Measurements from ENCODE around the gene SSH2.
"Not testable (repeated sequence)": the region's sequence is repeated elsewhere in the genome, so short reads cannot be mapped to it uniquely, and the experiment has no call there.

SSH2 gene

DNA sequence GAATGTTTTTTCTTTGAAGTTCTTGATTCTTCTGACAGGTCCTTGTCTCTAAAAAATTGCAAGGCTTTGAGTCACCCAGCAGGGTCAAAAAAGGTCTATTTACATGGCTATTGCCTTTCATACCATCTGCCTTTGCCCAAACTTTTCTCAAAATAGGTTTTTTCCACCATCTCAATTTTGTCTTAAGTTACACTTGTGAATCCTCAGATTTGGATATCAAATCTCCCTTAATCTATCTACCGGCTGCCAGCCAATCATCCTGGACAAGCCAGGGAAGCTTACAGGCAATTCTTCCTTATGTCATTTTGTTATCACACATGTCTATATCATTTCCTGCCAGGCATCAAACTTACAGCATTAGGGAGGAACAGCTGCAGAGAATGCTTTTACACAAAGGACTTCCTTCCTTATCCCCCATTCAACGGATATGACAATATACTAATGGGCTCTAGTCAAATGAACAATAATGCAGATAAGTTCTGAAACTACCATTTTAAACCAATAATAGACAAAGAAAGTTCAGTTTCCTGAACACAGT lies 203.2 kb downstream of the SSH2 start:
- no peak for DNase-seq

DNA sequence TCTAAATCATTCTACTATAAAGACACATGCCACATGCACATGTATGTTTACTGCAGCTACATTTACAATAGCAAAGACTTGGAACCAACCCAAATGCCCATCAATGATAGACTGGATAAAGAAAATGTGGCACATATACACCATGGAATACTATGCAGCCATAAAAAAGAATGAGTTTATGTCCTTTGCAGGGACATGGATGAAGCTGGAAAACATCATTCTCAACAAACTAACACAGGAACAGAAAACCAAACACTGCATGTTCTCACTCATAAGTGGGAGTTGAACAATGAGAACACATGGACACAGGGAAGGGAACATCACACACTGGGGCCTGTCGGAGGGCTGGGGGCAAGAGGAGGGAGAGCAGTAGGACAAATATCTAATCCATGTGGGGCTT lies 204.6 kb downstream of the SSH2 start:
- DNase-seq = not testable (repeated sequence)

DNA sequence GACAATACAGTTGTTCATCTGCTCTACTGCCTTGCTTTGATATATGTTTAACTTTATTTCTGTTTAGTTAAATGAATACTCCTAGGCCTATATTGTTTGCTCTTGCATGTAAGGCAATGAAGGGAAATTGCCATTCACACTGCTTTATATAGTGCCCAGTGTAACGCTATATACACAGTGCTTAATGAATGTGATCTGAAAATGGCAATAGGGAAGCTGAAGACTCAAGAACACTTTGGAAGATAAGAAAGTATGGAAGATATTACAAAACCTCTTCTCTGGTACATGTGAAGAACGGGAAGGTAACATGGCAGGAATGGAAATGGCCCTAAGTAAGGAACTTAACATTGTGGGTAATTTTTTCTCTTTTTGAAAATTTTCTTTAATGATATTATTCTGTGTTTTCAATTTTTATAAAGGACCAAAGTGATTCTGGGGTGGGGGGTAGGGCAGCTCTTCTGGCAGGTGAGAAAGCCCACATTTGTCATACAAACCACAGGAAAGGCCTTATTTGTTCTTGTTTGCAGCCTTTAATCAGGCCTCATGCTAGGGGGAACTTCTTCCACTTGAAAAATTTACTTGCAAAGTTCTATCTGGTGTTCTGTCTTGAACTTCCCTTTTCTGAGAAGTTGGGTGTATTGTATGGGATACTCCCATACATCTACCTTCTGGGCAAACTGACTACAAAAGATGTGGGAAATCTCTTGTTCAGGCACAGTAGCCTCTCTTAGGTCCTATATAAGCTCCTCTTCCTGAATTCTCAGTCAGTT lies 206.6 kb downstream of the SSH2 start:
- no peak for DNase-seq

DNA sequence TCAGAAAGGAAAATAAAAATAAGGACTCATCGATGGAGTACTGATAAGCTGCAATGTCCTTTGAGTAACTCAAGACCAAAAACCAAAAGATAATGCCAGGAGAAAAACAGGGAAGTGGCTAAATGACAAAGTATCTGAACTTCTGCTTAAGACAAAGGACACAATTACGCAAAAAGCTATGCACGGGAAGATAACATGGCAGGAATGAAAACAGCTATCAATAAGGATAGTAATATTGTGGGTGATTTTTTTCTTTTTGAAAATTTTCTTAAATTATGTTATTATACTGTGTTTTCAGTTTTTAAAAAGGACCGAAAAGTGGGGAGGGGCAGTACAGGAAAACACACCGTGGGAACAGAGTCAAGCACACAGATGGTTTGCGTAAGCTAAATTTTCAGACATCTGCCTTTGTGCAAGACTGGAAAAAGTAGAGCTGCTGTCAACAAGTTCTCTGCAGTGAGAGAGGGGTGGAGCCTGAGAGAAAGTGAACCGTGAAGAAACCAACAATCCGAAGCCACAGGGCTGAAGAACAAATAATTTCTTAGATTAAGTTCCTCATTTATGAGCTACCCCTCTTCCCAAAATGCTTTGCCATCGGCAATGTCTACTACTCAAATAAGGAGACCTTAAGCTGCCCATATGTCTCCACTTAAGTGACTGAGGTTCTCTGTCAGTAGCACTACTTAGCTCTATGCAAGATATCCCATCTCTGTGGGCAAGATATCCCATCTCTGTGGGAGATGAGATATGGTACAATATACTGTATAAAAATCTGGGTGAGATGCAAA lies 207.4 kb downstream of the SSH2 start:
- DNase-seq = no peak

DNA sequence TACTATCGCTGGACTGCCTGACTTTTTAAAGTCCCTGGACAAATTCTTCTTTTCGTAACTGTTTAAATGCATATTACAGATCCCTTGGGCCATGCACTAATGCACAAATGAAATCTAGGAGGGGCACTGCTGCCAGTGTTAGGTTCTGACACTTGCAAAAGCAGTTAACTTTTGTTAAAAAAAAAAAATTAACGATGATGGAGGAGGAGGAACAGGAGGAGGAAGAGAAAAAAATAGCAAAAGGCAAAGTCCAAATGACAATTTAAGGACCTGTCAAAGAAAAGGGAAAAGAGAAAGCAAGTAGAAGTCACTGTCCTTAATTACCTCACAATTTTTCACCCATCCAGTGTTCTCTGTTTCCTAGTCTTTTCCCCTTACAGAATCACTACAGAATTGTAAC lies 209.5 kb downstream of the SSH2 start:
- no peak for DNase-seq

DNA sequence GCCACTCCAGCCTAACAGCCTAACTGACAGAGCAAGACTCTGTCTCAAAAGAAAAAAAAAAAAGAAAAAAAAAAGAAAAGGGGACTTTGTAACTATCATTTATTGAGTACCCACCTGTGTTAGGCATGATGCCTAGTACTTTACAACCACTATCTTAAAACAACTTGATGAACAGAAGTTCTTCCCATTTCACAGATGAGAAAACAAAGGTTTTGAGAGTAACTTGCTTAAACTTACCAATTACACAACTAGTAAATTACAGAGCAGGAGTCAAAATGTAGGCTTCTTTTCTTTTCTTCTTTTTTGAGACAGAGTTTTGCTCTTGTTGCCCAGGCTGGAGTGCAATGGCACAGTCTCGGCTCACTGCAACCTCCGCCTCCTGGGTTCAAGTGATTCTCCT lies 210.6 kb downstream of the SSH2 start:
- no peak for DNase-seq

DNA sequence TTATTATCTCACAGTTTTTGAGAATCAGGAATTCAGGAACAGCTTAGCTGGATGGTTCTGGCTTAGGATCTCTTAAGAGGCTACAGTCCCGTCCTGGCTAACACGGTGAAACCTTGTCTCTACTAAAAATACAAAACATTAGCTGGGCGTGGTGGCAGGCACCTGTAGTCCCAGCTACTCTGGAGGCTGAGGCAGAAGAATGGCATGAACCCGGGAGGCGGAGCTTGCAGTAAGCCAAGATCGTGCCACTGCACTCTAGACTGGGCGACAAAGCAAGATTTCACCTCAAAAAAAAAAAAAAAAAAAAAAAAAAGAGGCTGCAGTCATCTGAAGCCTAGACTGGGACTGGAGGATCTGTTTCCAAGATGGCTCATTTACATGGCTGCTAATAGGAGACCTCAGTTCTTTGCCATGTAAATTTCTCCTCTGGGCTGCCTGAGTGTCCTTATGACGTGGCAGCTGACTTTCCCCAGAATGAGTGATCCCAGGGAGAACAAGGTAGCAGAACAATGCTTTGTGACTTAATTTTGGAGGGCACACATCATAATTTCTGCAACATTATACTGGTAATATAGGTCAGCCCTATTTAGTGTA lies 211.5 kb downstream of the SSH2 start:
- no peak for DNase-seq

DNA sequence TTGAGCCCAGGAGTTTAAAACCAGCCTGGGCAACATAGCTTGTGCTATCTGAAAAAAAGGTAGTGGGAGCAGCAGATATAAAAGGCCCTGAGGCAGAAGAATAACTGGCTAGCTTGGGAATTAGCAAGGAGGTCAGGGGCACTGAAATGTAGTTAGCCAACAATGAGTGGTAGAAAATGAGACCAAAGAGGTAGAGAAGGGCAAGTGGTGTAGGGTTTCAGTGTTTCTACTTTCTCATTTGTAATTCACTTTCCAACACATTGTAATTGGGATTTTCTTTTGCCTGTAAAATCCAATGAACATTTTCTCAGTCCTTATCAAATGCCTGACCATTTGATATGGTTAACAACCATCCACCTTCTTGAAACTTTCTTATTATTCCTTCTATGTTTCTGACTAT lies 212.2 kb downstream of the SSH2 start:
- DNase-seq = no peak

DNA sequence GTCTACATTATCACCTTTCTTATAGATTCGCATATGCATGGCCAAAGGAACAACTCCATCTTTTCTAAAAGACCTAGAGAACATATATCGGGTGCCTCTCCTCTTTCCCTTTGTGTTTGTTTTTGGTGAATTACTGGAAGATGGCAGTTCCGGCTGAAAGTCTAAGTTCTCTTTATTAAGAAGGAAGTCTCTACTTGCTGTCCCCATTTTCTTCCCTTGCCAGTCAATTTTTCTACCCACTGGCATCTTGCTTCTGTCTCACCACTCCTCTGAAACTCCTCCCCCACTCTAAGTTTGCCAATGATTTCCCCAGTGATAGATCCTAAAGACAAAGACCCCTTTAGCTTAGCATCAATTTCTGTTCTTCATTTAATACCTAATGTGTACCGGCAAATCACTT lies 213.5 kb downstream of the SSH2 start:
- no peak for DNase-seq

DNA sequence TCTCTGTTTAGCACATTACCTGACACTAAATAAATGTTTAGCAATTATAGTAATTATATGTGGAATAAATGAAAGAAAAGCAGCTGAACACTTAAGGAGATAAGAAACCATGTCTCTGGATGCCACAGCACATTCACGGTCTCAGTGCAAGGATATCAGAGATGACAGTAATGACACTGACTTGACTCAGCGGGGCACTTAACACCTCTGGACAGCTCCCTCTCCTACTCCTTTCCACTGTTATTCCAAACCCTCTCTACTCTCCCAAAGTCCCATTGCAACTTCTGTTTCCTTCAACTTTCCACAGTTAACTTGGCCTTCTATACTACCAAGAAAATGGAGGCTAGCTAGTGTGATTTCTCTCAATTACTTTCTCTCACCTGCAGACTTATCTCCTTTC lies 214.3 kb downstream of the SSH2 start:
- no peak for DNase-seq

DNA sequence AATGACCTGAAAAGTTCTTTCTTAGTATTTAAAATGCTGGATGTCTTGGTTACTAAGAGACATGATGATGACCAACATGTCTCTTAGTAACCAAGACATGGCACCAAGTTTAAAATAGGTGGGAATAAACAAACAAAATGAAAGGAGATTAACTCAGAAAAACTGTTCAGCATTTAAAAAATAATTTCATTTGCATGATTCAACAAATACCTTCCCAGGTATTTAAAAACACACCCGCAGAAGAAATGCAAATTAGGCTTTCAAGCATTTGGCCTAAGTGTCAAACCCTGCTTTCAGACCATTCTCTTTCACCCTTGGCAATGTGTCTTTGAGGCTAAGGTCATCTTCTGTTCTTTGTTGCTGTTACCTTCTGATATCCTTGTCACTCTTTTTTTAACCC lies 215.9 kb downstream of the SSH2 start:
- DNase-seq = no peak

DNA sequence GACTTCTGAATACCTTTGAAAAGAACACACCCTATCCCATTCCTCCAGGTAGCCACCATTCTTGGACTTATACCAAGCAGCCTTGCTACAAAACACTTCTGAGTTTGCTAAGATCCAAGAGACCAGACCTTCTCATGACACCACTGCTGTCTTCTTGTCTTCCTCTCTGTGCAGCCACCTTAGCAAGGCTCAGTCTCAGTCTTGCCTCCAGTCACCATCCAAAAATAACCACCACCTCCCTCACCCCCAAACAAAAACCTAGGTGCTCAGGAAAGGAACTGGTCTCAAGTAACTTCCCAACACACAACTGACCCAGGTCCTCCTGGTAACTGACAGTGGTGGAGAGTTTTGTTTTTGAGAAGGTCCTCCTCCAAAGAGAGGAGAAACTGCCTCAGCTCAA lies 216.4 kb downstream of the SSH2 start:
- DNase-seq = no peak

DNA sequence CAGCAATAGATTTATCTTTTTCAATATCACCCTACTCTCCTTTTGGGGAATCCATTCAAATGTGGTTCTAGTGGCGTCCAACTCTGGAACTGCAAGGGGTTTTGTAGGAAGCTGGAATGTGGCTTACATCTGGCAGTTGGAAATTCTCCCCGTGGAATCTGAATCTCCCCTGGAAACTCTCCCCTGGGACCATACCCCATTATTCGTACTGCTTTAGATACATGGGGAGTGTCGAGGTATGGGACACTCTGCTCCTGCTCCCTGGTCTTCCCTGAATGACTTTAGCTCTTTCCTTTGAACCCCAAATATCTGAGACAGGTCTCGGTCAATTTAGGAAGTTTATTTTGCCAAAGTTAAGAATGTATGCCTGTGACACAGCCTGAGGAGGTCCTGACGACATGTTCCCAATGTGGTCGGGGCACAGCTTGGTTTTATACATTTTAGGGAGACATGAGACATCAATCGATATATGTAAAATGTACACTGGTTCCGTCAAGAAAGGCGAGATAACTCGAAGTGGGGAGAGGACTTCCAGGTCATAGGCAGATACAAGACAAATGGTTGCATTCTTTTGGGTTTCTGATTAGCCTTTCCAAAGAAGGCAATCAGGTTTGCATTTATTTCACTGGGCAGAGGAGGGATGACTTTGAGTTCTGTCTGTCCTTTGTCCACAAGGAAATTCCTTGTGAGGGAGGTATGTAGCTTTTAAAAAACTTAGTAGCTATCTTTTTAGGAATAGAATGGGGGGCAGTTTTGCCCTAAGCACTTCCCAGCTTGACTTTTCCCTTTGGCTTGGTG lies 218.2 kb downstream of the SSH2 start:
- DNase-seq = no peak

DNA sequence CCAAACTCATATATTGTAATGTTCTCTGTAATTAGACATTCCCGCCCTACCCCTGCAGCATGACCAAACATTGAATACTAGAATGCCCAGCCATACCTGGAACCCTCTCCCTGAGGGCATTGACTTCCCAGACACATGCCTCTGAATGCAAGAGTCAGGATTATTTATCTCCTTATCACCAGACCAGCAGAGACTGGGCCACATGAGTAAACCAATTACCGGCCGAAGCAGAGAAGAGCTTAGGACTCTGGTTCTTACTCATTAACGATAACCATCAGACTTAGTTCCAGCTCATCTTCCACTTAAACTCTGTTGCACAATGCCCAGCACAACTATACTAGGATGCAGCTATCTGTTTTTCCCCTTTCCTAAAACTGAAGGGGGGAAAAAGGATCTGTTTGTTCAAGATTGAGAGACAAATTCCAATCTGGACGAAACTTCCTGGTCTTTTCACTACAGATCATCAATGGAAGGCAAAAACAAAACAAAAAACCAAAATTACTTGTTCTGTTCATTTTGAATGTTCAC lies 219.1 kb downstream of the SSH2 start:
- no peak for DNase-seq

DNA sequence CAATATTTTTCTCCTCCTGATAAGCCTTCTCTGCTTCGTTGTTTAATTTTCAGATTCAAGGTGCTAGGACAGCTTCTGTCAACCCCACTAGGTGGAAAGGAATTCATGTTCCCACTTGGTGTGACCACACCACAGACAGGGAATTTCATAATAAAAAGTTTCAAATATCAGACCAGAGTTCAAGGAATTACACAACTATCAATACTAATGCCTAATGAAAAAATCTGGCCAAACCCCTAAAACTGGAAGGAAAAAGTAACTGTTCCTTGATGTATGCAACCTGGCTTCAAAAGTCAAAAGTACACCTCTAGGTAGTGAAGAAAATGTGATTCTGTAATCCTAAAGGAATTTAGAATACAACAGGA lies 219.5 kb downstream of the SSH2 start:
- DNase-seq = no peak

DNA sequence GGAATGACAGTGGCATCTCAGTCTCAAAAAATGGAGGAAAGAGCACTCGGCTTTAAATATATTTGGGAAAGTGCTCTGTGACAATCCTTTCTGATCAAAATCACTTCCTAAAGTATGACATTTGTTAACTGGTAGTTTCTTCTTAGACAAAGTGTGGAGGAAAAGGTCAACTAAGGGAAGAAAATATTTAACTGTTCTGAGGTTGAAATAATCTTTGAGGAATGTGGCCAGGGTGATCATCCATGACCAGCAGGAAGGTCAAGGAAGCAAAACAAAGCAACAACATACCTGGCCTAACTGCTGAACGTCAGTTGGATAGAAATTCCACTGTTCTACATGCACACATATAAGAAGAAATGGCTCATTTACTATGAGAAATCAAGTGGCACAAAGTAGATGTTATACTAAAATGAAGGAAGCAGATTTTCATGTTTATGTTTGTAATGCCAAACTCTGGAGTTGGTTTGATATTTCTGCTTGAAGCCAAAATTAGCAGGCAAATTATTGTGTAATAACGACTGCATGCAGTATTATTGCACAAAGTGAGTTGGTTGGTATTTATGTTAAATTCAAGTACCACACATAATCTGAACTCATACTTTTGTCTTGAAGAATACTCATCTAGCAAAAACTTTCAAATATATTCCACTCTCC lies 220.0 kb downstream of the SSH2 start:
- no peak for DNase-seq

DNA sequence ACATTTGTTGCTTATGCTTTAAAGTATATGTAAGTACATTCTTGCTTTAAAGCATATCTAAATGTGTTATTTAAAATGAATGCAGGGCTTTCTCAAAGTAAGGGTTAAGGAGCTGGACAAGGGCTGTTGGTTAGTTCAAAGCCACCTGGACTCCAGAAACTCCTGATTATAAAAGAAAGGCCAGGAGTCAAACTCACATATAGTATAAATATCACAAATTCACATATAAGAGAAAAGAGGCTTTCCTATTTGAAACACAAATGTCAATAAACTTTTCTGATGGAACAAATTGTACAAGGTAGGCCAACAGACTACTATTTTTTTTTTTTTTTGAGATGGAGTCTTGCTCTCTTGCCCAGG lies 222.8 kb downstream of the SSH2 start:
- DNase-seq = no peak

DNA sequence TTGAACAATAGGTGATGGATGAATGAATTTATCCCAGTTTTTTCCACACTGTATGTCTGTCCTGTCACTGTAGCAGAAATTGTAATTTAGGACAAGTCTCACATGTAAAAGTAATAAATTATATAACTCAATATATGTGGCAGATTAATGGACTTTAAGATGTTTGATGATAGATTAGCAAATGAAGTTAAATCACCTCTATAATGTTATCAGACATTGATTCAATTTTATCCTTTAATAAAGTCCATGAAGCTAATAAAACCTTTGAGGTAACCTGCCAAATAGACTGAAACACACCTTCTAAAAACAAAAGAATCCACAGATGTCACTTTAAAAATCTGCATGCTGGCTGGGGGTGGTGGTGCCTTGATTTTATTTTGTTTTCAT lies 224.0 kb downstream of the SSH2 start:
- no peak for DNase-seq

DNA sequence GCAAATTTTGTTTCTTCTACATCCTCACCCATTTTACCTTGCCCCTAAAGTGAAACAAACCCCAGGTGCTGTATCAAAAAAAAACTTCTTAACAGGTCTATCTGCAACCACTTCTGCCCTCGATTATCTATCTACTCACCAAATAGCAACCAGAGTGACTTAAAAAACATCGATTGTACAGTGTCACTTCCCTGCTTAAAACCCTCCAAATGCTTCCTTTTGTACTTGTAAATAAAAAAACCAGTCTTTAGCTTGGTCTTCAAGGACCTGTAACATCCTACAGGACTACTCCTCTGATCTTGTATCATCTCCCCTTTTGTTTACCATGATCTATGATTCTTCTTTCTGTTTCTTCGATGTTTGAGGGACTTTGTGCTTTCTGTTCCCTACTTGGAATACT lies 224.6 kb downstream of the SSH2 start:
- no peak for DNase-seq

DNA sequence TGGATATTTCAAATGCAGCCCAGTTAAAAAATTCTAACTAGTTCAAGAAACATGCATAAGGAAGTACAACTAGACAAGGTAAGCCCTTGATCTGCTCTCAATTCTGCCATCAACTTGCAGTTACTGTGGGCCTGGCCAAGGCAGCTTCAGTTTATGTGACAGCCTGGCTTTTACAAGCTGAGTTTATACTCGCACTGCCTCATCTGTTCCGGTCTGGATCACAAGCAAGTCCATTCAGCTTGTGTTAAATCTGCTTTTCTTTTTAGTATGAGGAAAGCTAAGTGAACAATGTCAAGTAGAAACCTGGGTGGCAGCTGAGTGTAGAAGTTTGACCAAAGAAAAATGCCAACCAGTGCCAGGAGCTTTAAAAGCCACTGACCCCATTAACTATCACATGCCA lies 230.7 kb downstream of the SSH2 start:
- no peak for DNase-seq

DNA sequence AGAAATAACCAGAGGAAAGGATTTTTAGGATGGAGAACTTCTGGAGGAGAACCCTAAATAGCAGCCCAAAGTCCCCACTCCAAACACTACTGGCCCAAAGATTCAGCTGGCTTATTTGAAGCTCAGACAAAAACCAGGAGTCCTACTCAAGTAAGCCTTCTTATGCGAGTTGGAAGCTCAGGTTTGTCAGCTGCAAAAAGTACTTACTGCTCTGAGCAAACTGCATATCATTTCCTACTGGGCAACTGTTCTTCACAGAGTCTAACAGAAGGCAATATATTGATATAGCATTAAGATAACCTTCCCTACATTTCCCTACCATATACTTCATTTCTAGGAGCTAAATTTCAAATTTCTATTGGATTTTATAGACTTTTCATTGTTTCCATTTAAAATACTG lies 231.2 kb downstream of the SSH2 start:
- DNase-seq = no peak

DNA sequence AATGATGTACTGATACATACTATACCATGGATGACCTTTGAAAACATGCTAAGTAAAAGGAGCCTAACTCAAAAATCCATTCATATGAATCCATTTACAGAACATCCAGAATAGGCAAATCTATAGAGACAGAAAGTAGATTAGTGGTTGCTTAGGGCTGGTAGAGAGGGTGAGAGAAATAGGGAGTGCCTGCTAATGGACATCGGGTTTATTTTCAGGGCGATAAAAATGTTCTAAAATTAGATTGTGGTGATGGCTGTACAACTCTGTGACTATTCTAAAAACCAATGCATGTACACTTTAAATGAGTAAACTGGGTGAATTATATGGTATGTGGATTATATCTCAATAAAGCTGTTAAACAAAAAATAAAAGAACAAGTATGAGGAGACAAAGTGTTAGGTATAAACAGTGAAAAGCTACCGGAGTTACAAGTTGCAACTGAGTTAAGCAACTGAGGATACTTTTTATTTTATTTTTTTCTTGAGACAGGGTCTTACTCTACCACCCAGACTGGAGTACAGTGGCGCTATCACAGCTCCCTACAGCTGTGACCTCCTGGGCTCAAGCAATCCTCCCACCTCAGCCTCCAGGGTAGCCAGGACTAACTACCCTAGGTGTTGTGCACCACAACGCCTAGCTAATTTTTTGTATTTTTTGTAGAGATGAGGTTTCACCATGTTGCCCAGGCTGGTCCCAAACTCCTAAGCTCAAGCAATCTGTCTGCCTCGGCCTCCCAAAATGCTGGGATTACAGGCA lies 231.8 kb downstream of the SSH2 start:
- no peak for DNase-seq

Measured in NCI-H1092 (cell line).